ENCODE measurements around the gene ICOSLG.
"Not testable (repeated sequence)": the region's sequence is repeated elsewhere in the genome, so short reads cannot be mapped to it uniquely, and the experiment has no call there.

The ICOSLG gene

DNA sequence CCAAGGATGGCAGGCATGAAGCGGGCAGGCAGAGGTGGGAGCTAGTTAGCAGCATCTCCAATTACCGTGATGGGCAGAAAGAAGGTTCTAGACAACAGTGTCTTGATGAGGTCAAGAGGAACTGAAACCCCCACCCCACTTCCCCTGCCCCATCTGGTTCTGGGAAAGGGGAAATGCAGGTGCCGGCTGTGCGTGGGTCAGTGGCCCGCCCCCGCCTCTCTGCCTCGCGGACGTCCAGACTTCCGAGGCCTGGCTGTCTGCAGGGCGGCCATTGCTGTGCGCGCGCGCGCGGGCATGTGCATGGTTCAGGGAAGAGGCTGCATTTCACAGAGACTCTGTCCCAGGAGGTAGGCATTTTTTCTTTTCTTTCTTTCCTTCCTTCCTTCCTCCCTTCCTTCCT, 65.6 kb downstream of the ICOSLG start:
- not testable (repeated sequence) for DNase-seq

Measured in activated CD4-positive, alpha-beta T cell treated with anti-CD3 and anti-CD28 coated beads, Interleukin-2, amount 50 U/mL, for 48 hours (primary cell).